Measurements from ENCODE around the gene PLP2. TPM values are rescaled to one million over a fixed set of nuclear protein-coding genes. Genes with fewer than 3 reads are reported as not detected.

The PLP2 gene
- total and polyA plus RNA-seq, 2 of the 13 experiments (the other 11 are each of a cell fraction or from before 2014, with no cell fraction given): 0.40 to 3.6 TPM

DNA sequence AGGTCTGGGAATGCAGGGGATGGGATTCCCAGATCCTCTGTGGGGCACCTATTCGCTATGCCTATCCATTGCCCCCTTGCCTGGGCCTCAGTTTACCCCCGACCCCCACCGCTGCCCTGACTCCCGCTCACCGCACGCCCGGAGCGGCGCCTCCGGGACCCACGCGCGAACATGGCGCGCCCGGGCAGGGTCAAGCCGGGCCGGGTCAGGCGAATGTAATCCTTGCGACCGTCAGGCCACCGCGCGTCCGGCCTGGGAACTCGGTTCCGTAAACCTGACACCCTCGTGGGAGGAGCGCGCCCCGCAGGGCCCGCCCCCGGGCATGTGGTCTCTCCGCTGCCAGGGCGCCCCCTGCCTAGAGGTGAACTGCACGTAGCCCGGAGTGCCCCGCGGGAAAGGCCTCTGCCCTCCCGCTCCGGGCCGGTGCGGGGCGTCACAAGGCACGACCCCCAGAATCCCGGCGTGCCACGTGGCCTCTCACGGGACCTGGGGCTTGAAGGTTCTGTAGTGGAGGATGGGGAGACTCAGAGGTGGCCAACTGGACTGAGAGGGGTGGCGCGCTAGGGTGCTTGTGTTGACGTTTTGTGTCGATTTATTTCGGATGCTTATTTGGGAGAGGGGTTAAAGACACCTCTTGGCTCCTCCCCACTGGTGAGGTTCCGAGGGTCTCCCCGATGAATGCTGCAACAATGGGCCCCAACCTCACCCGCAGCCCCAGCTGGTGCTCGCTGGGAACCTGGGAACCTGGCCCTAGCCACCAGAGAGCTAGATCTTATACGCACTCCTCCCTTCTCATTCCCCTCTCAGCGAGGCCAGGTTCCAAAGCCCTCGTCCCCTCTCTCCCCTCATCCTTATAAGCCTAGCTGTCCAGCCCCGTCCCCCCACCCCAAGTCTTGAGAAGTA lies 14.7 kb downstream of the PLP2 start, which contains the start of gene PRICKLE3 (continued):
- TF ChIP-seq ZNF496 (CRISPR knock-in tag; IDR thresholded peaks at IDR 0.05; ENCODE audit: insufficient replicate concordance) (no peak), ZFP62 (CRISPR knock-in tag; IDR thresholded peaks at IDR 0.05) (no peak), FLYWCH1 (CRISPR knock-in tag; IDR thresholded peaks at IDR 0.05) (no peak), ZSCAN21 (CRISPR knock-in tag; IDR thresholded peaks at IDR 0.05; ENCODE audit: borderline replicate concordance) (no peak), ZNF350 (CRISPR knock-in tag; IDR thresholded peaks at IDR 0.05; ENCODE audit: borderline replicate concordance, low read depth) (no peak), SP5 (CRISPR knock-in tag; IDR thresholded peaks at IDR 0.05; ENCODE audit: borderline replicate concordance, low read depth) (peak; percentile 71; the same call in 1 of the 2 replicates), ZNF510 (CRISPR knock-in tag; IDR thresholded peaks at IDR 0.05; ENCODE audit: low read depth) (no peak), RCOR2 (CRISPR knock-in tag; IDR thresholded peaks at IDR 0.05) (no peak), HNRNPLL (IDR thresholded peaks at IDR 0.05; ENCODE audit: low read depth, low read length, poor library complexity, severe bottlenecking) (no peak), NCOR1 (IDR thresholded peaks at IDR 0.05; ENCODE audit: borderline replicate concordance, low read length) (no peak), ZNF773 (CRISPR knock-in tag; IDR thresholded peaks at IDR 0.05; ENCODE audit: borderline replicate concordance) (no peak), SIX1 (CRISPR knock-in tag; IDR thresholded peaks at IDR 0.05; ENCODE audit: borderline replicate concordance) (peak; percentile 69; the same call in 1 of the 2 replicates), FOXO1 (CRISPR knock-in tag; IDR thresholded peaks at IDR 0.05) (no peak), SIN3B (IDR thresholded peaks at IDR 0.05; ENCODE audit: low read length) (no peak)
- TF ChIP-seq, protein P1, sequence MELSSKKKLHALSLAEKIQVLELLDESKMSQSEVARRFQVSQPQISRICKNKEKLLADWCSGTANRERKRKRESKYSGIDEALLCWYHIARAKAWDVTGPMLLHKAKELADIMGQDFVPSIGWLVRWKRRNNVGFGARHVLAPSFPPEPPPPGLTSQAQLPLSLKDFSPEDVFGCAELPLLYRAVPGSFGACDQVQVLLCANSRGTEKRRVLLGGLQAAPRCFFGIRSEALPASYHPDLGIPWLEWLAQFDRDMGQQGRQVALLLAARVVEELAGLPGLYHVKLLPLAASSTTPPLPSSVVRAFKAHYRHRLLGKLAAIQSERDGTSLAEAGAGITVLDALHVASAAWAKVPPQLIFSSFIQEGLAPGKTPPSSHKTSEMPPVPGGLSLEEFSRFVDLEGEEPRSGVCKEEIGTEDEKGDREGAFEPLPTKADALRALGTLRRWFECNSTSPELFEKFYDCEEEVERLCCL (CRISPR knock-in tag; IDR thresholded peaks at IDR 0.05; ENCODE audit: borderline replicate concordance): no peak
- TF ChIP-seq, protein P2, sequence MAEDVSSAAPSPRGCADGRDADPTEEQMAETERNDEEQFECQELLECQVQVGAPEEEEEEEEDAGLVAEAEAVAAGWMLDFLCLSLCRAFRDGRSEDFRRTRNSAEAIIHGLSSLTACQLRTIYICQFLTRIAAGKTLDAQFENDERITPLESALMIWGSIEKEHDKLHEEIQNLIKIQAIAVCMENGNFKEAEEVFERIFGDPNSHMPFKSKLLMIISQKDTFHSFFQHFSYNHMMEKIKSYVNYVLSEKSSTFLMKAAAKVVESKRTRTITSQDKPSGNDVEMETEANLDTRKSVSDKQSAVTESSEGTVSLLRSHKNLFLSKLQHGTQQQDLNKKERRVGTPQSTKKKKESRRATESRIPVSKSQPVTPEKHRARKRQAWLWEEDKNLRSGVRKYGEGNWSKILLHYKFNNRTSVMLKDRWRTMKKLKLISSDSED (CRISPR knock-in tag; IDR thresholded peaks at IDR 0.05): no peak
- TF ChIP-seq, protein P3, sequence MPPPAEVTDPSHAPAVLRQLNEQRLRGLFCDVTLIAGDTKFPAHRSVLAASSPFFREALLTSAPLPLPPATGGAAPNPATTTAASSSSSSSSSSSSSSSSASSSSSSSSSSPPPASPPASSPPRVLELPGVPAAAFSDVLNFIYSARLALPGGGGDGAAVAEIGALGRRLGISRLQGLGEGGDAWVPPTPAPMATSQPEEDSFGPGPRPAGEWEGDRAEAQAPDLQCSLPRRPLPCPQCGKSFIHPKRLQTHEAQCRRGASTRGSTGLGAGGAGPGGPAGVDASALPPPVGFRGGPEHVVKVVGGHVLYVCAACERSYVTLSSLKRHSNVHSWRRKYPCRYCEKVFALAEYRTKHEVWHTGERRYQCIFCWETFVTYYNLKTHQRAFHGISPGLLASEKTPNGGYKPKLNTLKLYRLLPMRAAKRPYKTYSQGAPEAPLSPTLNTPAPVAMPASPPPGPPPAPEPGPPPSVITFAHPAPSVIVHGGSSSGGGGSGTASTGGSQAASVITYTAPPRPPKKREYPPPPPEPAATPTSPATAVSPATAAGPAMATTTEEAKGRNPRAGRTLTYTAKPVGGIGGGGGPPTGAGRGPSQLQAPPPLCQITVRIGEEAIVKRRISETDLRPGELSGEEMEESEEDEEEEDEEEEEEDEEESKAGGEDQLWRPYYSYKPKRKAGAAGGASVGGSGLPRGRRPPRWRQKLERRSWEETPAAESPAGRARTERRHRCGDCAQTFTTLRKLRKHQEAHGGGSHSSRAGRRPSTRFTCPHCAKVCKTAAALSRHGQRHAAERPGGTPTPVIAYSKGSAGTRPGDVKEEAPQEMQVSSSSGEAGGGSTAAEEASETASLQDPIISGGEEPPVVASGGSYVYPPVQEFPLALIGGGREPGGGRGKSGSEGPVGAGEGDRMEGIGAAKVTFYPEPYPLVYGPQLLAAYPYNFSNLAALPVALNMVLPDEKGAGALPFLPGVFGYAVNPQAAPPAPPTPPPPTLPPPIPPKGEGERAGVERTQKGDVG (CRISPR knock-in tag; IDR thresholded peaks at IDR 0.05; ENCODE audit: borderline replicate concordance): no peak
- TF ChIP-seq, protein P4, sequence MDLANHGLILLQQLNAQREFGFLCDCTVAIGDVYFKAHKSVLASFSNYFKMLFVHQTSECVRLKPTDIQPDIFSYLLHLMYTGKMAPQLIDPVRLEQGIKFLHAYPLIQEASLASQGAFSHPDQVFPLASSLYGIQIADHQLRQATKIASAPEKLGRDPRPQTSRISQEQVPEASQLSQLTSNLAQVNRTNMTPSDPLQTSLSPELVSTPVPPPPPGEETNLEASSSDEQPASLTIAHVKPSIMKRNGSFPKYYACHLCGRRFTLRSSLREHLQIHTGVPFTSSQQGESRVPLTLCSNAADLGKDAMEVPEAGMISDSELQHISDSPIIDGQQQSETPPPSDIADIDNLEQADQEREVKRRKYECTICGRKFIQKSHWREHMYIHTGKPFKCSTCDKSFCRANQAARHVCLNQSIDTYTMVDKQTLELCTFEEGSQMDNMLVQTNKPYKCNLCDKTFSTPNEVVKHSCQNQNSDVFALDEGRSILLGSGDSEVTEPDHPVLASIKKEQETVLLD (CRISPR knock-in tag; IDR thresholded peaks at IDR 0.05; ENCODE audit: low read depth): no peak
- TF ChIP-seq, protein P5, sequence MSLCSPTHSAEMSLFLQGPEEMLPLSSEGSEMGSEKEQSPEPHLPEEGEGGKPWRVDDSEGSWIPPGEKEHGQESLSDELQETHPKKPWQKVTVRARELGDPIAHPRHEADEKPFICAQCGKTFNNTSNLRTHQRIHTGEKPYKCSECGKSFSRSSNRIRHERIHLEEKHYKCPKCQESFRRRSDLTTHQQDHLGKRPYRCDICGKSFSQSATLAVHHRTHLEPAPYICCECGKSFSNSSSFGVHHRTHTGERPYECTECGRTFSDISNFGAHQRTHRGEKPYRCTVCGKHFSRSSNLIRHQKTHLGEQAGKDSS (CRISPR knock-in tag; IDR thresholded peaks at IDR 0.05; ENCODE audit: borderline replicate concordance, low read depth): peak; percentile 23; the same call in 1 of the 2 replicates
- TF ChIP-seq, protein P6, sequence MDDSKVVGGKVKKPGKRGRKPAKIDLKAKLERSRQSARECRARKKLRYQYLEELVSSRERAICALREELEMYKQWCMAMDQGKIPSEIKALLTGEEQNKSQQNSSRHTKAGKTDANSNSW (CRISPR knock-in tag; IDR thresholded peaks at IDR 0.05; ENCODE audit: borderline replicate concordance): no peak
